Suppressor macrophage (primary cell): ENCODE measurements around the gene SLC25A6.
"Not testable (repeated sequence)": the region's sequence is repeated elsewhere in the genome, so short reads cannot be mapped to it uniquely, and the experiment has no call there.

ENCODE experiments used
- DNase-seq, 4 experiments: peaks; one replicate each; pipeline ENCODE4 v3.0.0-alpha.2; 2020 to 2022

The SLC25A6 gene

GRCh38 chrX:1389181-1389992 is 2.5 kb downstream of the SLC25A6 start:
- no peak for DNase-seq

GRCh38 chrX:1388651-1389050 is 3.3 kb downstream of the SLC25A6 start:
- DNase-seq: no peak

GRCh38 chrX:1387141-1387776 is 4.7 kb downstream of the SLC25A6 start:
- no peak for DNase-seq

GRCh38 chrX:1386338-1387127 is 5.4 kb downstream of the SLC25A6 start:
- no peak for DNase-seq

- DNase-seq: no peak
Measured at GRCh38 chrX:1385253-1386223, 6.4 kb downstream of the SLC25A6 start.

- DNase-seq: no peak
Measured at GRCh38 chrX:1384658-1385252, 7.2 kb downstream of the SLC25A6 start.

GRCh38 chrX:1380672-1381233 is 11.2 kb downstream of the SLC25A6 start:
- peak in 1 of 4 experiments; percentile 28 for DNase-seq

- DNase-seq: no peak
Measured at GRCh38 chrX:1378306-1378759, 13.6 kb downstream of the SLC25A6 start.

- DNase-seq: no peak
Measured at GRCh38 chrX:1368385-1368698, 23.6 kb downstream of the SLC25A6 start.

GRCh38 chrX:1366363-1366762 is 25.6 kb downstream of the SLC25A6 start:
- DNase-seq: not testable (repeated sequence)

GRCh38 chrX:1361910-1362309 is 30.0 kb downstream of the SLC25A6 start:
- DNase-seq: no peak

- DNase-seq: no peak
Measured at GRCh38 chrX:1361275-1361674, 30.6 kb downstream of the SLC25A6 start.

- DNase-seq: no peak
Measured at GRCh38 chrX:1360171-1360570, 31.7 kb downstream of the SLC25A6 start.

GRCh38 chrX:1359477-1359873 is 32.4 kb downstream of the SLC25A6 start:
- no peak for DNase-seq

- DNase-seq: no peak
Measured at GRCh38 chrX:1358793-1359476, 33.0 kb downstream of the SLC25A6 start.

- DNase-seq: no peak
Measured at GRCh38 chrX:1357993-1358392, 33.9 kb downstream of the SLC25A6 start.

GRCh38 chrX:1355131-1356046 is 36.5 kb downstream of the SLC25A6 start:
- DNase-seq: no peak

- no peak for DNase-seq
Measured at GRCh38 chrX:1354036-1355019, 37.6 kb downstream of the SLC25A6 start.
